ENCODE data around the gene IGSF3. TPM values are rescaled to one million over a fixed set of nuclear protein-coding genes. Genes with fewer than 3 reads are reported as not detected.
A peak's percentile ranks its signal among the peaks of the same experiment; 100 is the strongest.

IGSF3 gene
- total and polyA plus RNA-seq, 2 experiments from 2014 or later: 7.3 to 37.8 TPM

GRCh38 chr1:116553386-116554115, 114.0 kb downstream of the IGSF3 start:
- no peak overlapping the region for H3K27ac Mint-ChIP-seq
- no peak overlapping the region; the same call in 2 of the 3 replicates for H3K4me3 Mint-ChIP-seq
- H3K4me1 Mint-ChIP-seq: peaks cover 8% of the 10 kb centered on the region
- peak; percentile 25 for DNase-seq (ENCODE audit: low spot score)
- H3F3A ChIP-seq (replicated peaks; ENCODE audit: low read depth): no peaks in the 10 kb centered on the region
- no peak overlapping the region for H3K4me2 ChIP-seq
- no peaks in the 10 kb centered on the region for H3K36me3 ChIP-seq (ENCODE audit: insufficient read depth)
- ATAC-seq: peak; percentile 77
- peaks cover 3% of the 10 kb centered on the region for H3K27me3 Mint-ChIP-seq (ENCODE audit: insufficient read depth, low read depth, poor library complexity)
- H3K9me3 Mint-ChIP-seq: no peaks in the 10 kb centered on the region
- no peaks in the 10 kb centered on the region for H3K27me3 ChIP-seq (ENCODE audit: insufficient read depth)
- H3K4me1 ChIP-seq (ENCODE audit: insufficient read depth): no peaks in the 10 kb centered on the region
- H3K4me3 ChIP-seq: no peak overlapping the region
- H2AFZ ChIP-seq: no peak overlapping the region
- no peaks in the 10 kb centered on the region; the same call in 1 of the 2 replicates for H3K79me2 ChIP-seq (replicated peaks; ENCODE audit: insufficient read depth)
- H3K27ac ChIP-seq (ENCODE audit: low read depth): no peak overlapping the region
- no peaks in the 10 kb centered on the region for H3K9me2 ChIP-seq (ENCODE audit: insufficient read depth)
- TF ChIP-seq ZNF462 (CRISPR knock-in tag; IDR thresholded peaks at IDR 0.05) (0 out of 2 replicates have a peak, but pooled peaks have one; percentile 5), STAT1 (IDR thresholded peaks at IDR 0.05; ENCODE audit: unreplicated experiment) (no peak)
- H3K36me3 Mint-ChIP-seq (ENCODE audit: low read depth): no peaks in the 10 kb centered on the region
- H4K20me1 ChIP-seq (replicated peaks; ENCODE audit: insufficient read depth): no peaks in the 10 kb centered on the region

- Histone ChIP-seq H3F3A (replicated peaks; ENCODE audit: low read depth) (no peaks in the 10 kb centered on the region), H3K9me2 (ENCODE audit: insufficient read depth) (no peaks in the 10 kb centered on the region), H2AFZ (no peak overlapping the region), H3K4me3 (no peak overlapping the region), H3K36me3 (ENCODE audit: insufficient read depth) (no peaks in the 10 kb centered on the region), H4K20me1 (replicated peaks; ENCODE audit: insufficient read depth) (no peaks in the 10 kb centered on the region), H3K4me2 (no peak overlapping the region), H3K4me1 (ENCODE audit: insufficient read depth) (no peaks in the 10 kb centered on the region), H3K27me3 (ENCODE audit: insufficient read depth) (no peaks in the 10 kb centered on the region), H3K79me2 (replicated peaks; ENCODE audit: insufficient read depth) (no peaks in the 10 kb centered on the region), H3K27ac (ENCODE audit: low read depth) (no peak overlapping the region)
- no peaks in the 10 kb centered on the region; the same call in 2 of the 3 replicates for H3K36me3 Mint-ChIP-seq (ENCODE audit: low read depth)
- H3K27ac Mint-ChIP-seq: no peak overlapping the region
- H3K4me1 Mint-ChIP-seq: no peaks in the 10 kb centered on the region
- ATAC-seq: no peak
- DNase-seq (ENCODE audit: low spot score): no peak
- H3K4me3 Mint-ChIP-seq: no peak overlapping the region
- no peaks in the 10 kb centered on the region for H3K9me3 Mint-ChIP-seq
- H3K27me3 Mint-ChIP-seq (ENCODE audit: insufficient read depth, low read depth, poor library complexity): no peaks in the 10 kb centered on the region
- TF ChIP-seq STAT1 (IDR thresholded peaks at IDR 0.05; ENCODE audit: unreplicated experiment): no peak
- TF ChIP-seq POLR2AphosphoS5 (IDR thresholded peaks at IDR 0.05; ENCODE audit: low read depth): no peak
- TF ChIP-seq CREB1 (CRISPR knock-in tag; IDR thresholded peaks at IDR 0.05; ENCODE audit: low read depth): no peak
- no peak for TF ChIP-seq ZNF331 (CRISPR knock-in tag; IDR thresholded peaks at IDR 0.05; ENCODE audit: low read depth)
- TF ChIP-seq NANOG (IDR thresholded peaks at IDR 0.05; ENCODE audit: borderline replicate concordance): no peak
- no peak for TF ChIP-seq EZH2 (IDR thresholded peaks at IDR 0.05; ENCODE audit: low read depth, unreplicated experiment)
- TF ChIP-seq ETS1 (IDR thresholded peaks at IDR 0.05): no peak
- no peak for TF ChIP-seq CTCF (conservative IDR thresholded peaks at IDR 0.05; ENCODE audit: low read depth in 2 of 2)
Observed at GRCh38 chr1:116546354-116546977, 121.1 kb downstream of the IGSF3 start.
